Heart left ventricle (tissue), 16 donors: ENCODE data around the gene SHROOM3. TPM values are rescaled to one million over a fixed set of nuclear protein-coding genes. Genes with fewer than 3 reads are reported as not detected.
"Not testable (repeated sequence)": the region's sequence is repeated elsewhere in the genome, so short reads cannot be mapped to it uniquely, and the experiment has no call there.

Experiments used
- ATAC-seq, 4 donors: fragments of 200-7000 bp; cut with Tn5 transposase; one replicate each; pipeline ENCODE4 v1.9.1; 2020 to 2022; ENCODE audit warnings: moderate library complexity in 4 of 4, mild to moderate bottlenecking in 3 of 4, moderate number of reproducible peaks in 1 of 4
- DNase-seq, 5 donors: peaks; one replicate each; pipeline ENCODE4 v3.0.0-alpha.2; 2020
- H3K27ac ChIP-seq, 12 donors: fragments of 200-600 bp; sonication (generic) in 4 of 12; one replicate each; pipeline versions ENCODE4 v1.5.0 to v1.8.0; 2016 to 2022; ENCODE audit warnings: mild to moderate bottlenecking in 2 of 12
- H3K27me3 ChIP-seq, 9 donors: fragments of 200-600 bp; sonication (generic) in 2 of 9; one replicate each; pipeline versions ENCODE4 v1.5.1 to v1.8.0; 2016 to 2022; ENCODE audit warnings: mild to moderate bottlenecking in 3 of 9
- H3K36me3 ChIP-seq, 9 donors: fragments of 200-600 bp; sonication (generic) in 2 of 9; one replicate each; pipeline versions ENCODE4 v1.5.0 to v1.8.0; 2018 to 2022; ENCODE audit warnings: mild to moderate bottlenecking in 2 of 9
- H3K4me1 ChIP-seq, 12 donors: fragments of 200-600 bp; sonication (generic) in 4 of 12; one replicate each; pipeline versions ENCODE4 v1.5.0 to v1.8.0; 2016 to 2022; ENCODE audit warnings: mild to moderate bottlenecking in 3 of 12
- H3K4me3 ChIP-seq, 12 donors: fragments of 200-600 bp; sonication (generic) in 4 of 12; one replicate each; pipeline versions ENCODE4 v1.5.0 to v1.8.0; 2017 to 2022; ENCODE audit warnings: mild to moderate bottlenecking in 9 of 12, moderate library complexity in 4 of 12
- H3K9me3 ChIP-seq, 12 donors: fragments of 200-600 bp; sonication (generic) in 4 of 12; one replicate each; pipeline versions ENCODE4 v1.5.0 to v1.8.0; 2016 to 2022; ENCODE audit warnings: mild to moderate bottlenecking in 1 of 12
- POLR2A ChIP-seq, 2 donors: fragments of 450-650 bp; IDR thresholded peaks; one replicate each; pipeline ENCODE4 v1.6.1; 2017; ENCODE audit warnings: antibody characterized with exemption in 2 of 2, mild to moderate bottlenecking in 2 of 2, moderate library complexity in 2 of 2
- WGBS, 4 donors: extraction: QIAGEN DNeasy Blood & Tissue Kit in 2 of 4; methylation state at CpG; one replicate each; pipeline versions ENCODE4 v1.1.5 to v1.1.7; 2013 to 2018; 5-methylcytosine and 5-hydroxymethylcytosine counted together
- intact Hi-C, 10 donors: fragments of 100-400 bp; cut with DNase I; formaldehyde crosslinking; loops; one replicate each; pipeline versions ENCODE4 v1.11.1 to v1.14.2; 2022
- polyA plus RNA-seq, 2 donors: library from polyadenylated mRNA; stranded (reverse); fragments of 200-250 nt; gene quantifications; one replicate each; pipeline ENCODE4 v1.2.3, GENCODE V29; 2013
- total RNA-seq, 9 donors: library from RNA; depleted of rRNA in 2 of 9; stranded (reverse); fragments of >200 nt in 2 of 9; fragmentation: NEBNext Ultra II Directional in 3 of 9; extraction: Animal tissue kit (Norgen Biotek cat#: 25700) in 3 of 9; gene quantifications; one replicate each; pipeline versions ENCODE4 v1.1.0 to v1.2.4, GENCODE V29; 2016 to 2023
- TF ChIP-seq, protein P1 (sequence below), 12 donors: fragments of 200-600 bp; sonication (generic) in 4 of 12; IDR thresholded peaks; one replicate each; pipeline versions ENCODE4 v1.5.0 to v1.8.0; 2018 to 2022; ENCODE audit warnings: antibody characterized with exemption in 12 of 12, mild to moderate bottlenecking in 5 of 12
- donor health status: ischemic (EF 13 %, LVEDD 7.1; RV severe dilation, severe dysfunction).
- donor health status: healthy with polysubstance abuse.
- donor health status: DM: no; HTN: yes; CAD: no.
- donor health status: DM: no; HTN: no; CAD: no.
- donor health status: ischemic (EF 25% LVEDD 6.9; RV normal size, moderate dysfunction).
- donor health status: ischemic (EF 25% LVEDD 5.7; RV mildly dilated, moderate dysfunction).
- donor health status: healthy.
- donor health status: DM: yes; HTN: yes; CAD: no.
- donor health status: ischemic (EF 35%, LVEDD 5.7; RV mildly dilated, moderate dysfunction).
- donor health status: nonischemic (EF 11% LVEDD 7.7; RV severe dilation, severe dysfunction).
- donor health status: DM: yes; HTN: yes; CAD: no.
- donor health status: PGD.
- donor health status: ischemic (EF 29% LVEDD 5.4; RV normal size, mild dysfunction).
- donor health status: nonischemic (EF 23%, LVEDD 6.1; RV moderate dilation, normal function).

SHROOM3 gene
- total and polyA plus RNA-seq, 11 donors = 4.6 to 38.5 (median 20.3) TPM

DNA sequence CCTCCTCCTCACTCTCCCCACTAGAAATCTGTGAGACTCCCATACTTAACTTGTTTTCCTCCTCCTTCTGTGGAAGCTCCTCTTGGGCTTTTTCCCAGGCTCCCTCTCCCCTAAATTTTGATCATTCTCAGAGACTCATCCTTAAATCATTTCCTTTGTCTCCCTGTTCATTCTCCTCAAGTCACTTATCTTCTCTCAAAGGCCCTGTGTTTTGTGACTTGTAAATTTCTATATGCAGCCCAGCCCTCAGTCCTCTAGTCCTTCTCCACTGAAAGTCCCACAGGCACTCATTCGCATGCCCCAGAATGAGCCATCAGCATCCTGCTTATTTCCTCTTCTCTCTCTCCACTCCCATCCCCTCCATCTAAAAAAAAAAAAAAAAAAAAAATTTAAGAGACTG, 291.1 kb downstream of the SHROOM3 start:
- no peak for DNase-seq
- ATAC-seq = no peak
- Histone ChIP-seq H3K27ac (no peak overlapping the region), H3K4me3 (no peak overlapping the region), H3K9me3 (no peaks in the 10 kb centered on the region), H3K27me3 (no peaks in the 10 kb centered on the region), H3K4me1 (peaks cover 0 to 29% (median 4%) of the 10 kb centered on the region in 12 donors), H3K36me3 (peaks cover 0 to 3% (median 0%) of the 10 kb centered on the region in 9 donors)
- intact Hi-C loops = no loop called here
- 83 to 90% (median 83%) methylated on average over 1 of the region's 1 CpG for WGBS, 4 donors
- no peak for TF ChIP-seq POLR2A (IDR thresholded peaks at IDR 0.05)
- TF ChIP-seq, protein P1, sequence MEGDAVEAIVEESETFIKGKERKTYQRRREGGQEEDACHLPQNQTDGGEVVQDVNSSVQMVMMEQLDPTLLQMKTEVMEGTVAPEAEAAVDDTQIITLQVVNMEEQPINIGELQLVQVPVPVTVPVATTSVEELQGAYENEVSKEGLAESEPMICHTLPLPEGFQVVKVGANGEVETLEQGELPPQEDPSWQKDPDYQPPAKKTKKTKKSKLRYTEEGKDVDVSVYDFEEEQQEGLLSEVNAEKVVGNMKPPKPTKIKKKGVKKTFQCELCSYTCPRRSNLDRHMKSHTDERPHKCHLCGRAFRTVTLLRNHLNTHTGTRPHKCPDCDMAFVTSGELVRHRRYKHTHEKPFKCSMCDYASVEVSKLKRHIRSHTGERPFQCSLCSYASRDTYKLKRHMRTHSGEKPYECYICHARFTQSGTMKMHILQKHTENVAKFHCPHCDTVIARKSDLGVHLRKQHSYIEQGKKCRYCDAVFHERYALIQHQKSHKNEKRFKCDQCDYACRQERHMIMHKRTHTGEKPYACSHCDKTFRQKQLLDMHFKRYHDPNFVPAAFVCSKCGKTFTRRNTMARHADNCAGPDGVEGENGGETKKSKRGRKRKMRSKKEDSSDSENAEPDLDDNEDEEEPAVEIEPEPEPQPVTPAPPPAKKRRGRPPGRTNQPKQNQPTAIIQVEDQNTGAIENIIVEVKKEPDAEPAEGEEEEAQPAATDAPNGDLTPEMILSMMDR (IDR thresholded peaks at IDR 0.05) = no peak

DNA sequence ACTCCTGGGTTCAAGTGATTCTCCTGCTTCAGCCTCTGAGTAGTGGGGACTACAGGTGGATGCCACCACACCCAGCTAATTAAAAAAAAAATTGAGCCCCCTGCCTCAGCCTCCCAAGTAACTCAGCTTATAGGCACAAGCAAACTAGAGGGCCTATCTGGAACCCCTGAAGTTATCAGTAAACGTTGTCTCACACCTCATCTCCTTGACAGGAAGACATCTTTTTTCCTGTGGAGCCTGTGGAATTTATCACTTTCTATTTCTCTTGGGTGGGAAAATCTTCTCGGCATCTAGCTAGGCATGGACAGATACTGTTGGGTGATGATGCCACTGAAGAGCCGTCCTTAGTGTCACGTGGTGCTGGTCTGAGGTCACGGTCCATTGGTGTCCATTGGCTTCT, 291.6 kb downstream of the SHROOM3 start:
- H3K36me3 ChIP-seq = peaks cover 0 to 4% (median 0%) of the 10 kb centered on the region in 9 donors
- DNase-seq = no peak
- no peaks in the 10 kb centered on the region for H3K9me3 ChIP-seq
- no peaks in the 10 kb centered on the region for H3K27me3 ChIP-seq
- intact Hi-C loops = no loop called here
- no peak overlapping the region for H3K4me3 ChIP-seq
- no peak for ATAC-seq
- no peak overlapping the region for H3K27ac ChIP-seq
- TF ChIP-seq, protein P1 (IDR thresholded peaks at IDR 0.05) = no peak
- no peak for TF ChIP-seq POLR2A (IDR thresholded peaks at IDR 0.05)
- 69 to 79% (median 77%) methylated on average over 5 of the region's 5 CpGs for WGBS, 4 donors
- peaks cover 0 to 29% (median 4%) of the 10 kb centered on the region in 12 donors for H3K4me1 ChIP-seq

DNA sequence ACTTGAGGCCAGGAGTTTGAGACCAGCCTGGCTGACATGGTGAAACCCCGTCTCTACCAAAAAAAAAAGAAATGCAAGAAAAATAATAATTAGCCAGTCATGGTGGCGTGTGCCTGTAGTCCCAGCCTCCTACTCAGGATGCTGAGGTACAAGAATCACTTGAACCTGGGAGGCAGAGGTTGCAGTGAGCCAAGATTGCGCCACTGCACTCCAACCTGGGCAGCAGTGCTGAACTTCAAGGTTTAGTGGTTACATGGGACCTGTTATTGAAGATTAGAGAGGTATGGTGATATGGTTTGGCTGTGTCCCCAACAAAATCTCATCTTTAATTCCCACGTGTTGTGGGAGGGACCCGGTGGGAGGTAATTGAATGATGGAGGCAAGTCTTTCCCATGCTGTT, 292.9 kb downstream of the SHROOM3 start:
- H3K4me1 ChIP-seq = peaks cover 0 to 25% (median 5%) of the 10 kb centered on the region in 12 donors
- intact Hi-C loops = not testable (repeated sequence)
- WGBS, 4 donors = 87 to 91% (median 88%) methylated on average over 5 of the region's 5 CpGs

DNA sequence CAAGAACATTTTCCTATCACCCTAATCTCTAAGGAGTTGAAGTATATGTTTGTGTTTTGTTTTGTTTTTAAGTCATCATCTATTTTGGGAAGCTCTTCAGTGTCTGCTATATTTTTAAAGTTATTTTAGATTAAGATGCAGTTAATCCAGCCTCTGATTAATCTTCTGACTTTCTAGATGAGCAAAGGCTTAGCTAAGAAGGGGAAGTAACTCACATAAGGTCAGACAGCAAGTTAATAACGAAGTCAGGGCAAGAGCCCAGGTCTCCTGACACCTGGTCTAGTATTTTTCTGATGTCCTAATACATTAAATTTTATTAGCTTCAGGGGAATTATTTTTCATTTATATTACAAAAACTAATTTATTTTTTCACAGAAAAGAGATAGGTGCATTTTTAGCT, 294.4 kb downstream of the SHROOM3 start:
- Histone ChIP-seq H3K36me3 (peaks cover 0 to 4% (median 0%) of the 10 kb centered on the region in 9 donors), H3K9me3 (no peaks in the 10 kb centered on the region), H3K27me3 (no peaks in the 10 kb centered on the region), H3K27ac (no peak overlapping the region), H3K4me3 (no peak overlapping the region), H3K4me1 (peaks cover 0 to 11% (median 1%) of the 10 kb centered on the region in 12 donors)
- 69 to 93% (median 77%) methylated on average over 1 of the region's 1 CpG for WGBS, 4 donors
- DNase-seq = no peak
- TF ChIP-seq, protein P1 (IDR thresholded peaks at IDR 0.05) = no peak
- TF ChIP-seq POLR2A (IDR thresholded peaks at IDR 0.05) = no peak
- intact Hi-C loops = no loop called here
- ATAC-seq = no peak

More for the DNA sequence above, 292.9 kb downstream of the SHROOM3 start:
- not testable (repeated sequence) for DNase-seq, H3K27ac ChIP-seq, ATAC-seq, H3K9me3 ChIP-seq, H3K4me3 ChIP-seq, H3K36me3 ChIP-seq, H3K27me3 ChIP-seq

DNA sequence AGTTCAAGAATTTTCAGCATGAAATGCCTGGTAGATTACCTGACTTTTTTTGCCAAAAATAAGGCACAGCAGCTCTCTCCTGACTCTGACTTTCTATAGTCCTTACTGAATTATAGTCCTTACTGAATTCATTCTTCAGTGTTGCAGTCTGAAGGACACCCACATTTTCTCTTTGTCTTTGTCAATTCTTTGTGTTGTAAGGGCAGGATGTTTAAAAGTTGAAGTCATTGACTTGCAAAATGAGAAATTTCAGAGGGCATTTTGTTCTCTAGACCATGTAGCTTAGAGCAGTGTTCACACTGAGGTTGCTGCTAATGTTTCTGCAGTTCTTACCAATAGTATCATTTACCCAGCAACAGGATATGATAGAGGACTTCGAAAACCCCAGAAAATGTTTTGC, 295.0 kb downstream of the SHROOM3 start:
- H3K4me1 ChIP-seq = peaks cover 0 to 7% (median 0%) of the 10 kb centered on the region in 12 donors

More for the DNA sequence above, 295.0 kb downstream of the SHROOM3 start:
- Histone ChIP-seq H3K4me3 (no peak overlapping the region), H3K9me3 (no peaks in the 10 kb centered on the region), H3K27me3 (no peaks in the 10 kb centered on the region), H3K27ac (no peak overlapping the region), H3K36me3 (peaks cover 0 to 4% (median 0%) of the 10 kb centered on the region in 9 donors)
- ATAC-seq (no peak), DNase-seq (no peak)
- 78 to 90% (median 85%) methylated on average over 1 of the region's 1 CpG for WGBS, 4 donors
- intact Hi-C loops = no loop called here
- TF ChIP-seq, protein P1 (IDR thresholded peaks at IDR 0.05) = no peak
- no peak for TF ChIP-seq POLR2A (IDR thresholded peaks at IDR 0.05)
